Stimulated activated CD8-positive, alpha-beta memory T cell treated with anti-CD3 and anti-CD28 coated beads, Interleukin-15, amount 100 ng/mL, for 4 hours (primary cell): ENCODE data around the gene PIGZ.

Experiments
- DNase-seq, 2 donors: peaks; one replicate each; pipeline ENCODE4 v3.0.0-alpha.2; 2020; ENCODE audit warnings: low read depth in 2 of 2

The PIGZ gene

GRCh38 chr3:196983186-196983585 is 14.6 kb upstream of the PIGZ start:
- no peak for DNase-seq

- DNase-seq, result no peak
These were observed 13.0 kb upstream of the PIGZ start for GRCh38 chr3:196981657-196982056.

GRCh38 chr3:196979545-196979944 is 10.9 kb upstream of the PIGZ start:
- no peak for DNase-seq

GRCh38 chr3:196976941-196977340 is 8.3 kb upstream of the PIGZ start:
- DNase-seq, result no peak

- no peak for DNase-seq
These were observed 6.7 kb upstream of the PIGZ start for GRCh38 chr3:196975349-196975748.

GRCh38 chr3:196974661-196975060 is 6.0 kb upstream of the PIGZ start:
- no peak for DNase-seq

GRCh38 chr3:196971094-196971698 is 2.6 kb upstream of the PIGZ start:
- no peak for DNase-seq

- DNase-seq, result no peak
These were observed 2.0 kb upstream of the PIGZ start for GRCh38 chr3:196970547-196971093.

- peak; percentile 13 to 48 for DNase-seq
These were observed 1.3 kb upstream of the PIGZ start for GRCh38 chr3:196969660-196970546.

- DNase-seq, result peak in 1 of 2 donors; percentile 19
These were observed 564 bp upstream of the PIGZ start for GRCh38 chr3:196969134-196969659.

- no peak for DNase-seq
These were observed 1.0 kb downstream of the PIGZ start for GRCh38 chr3:196967412-196968232.

- no peak for DNase-seq
These were observed 1.9 kb downstream of the PIGZ start for GRCh38 chr3:196966526-196967401.

- DNase-seq, result no peak
These were observed 2.8 kb downstream of the PIGZ start for GRCh38 chr3:196965804-196966173.

GRCh38 chr3:196965112-196965803 is 3.4 kb downstream of the PIGZ start:
- DNase-seq, result no peak

GRCh38 chr3:196963631-196963953 is 5.0 kb downstream of the PIGZ start:
- no peak for DNase-seq

GRCh38 chr3:196962930-196963630 is 5.6 kb downstream of the PIGZ start:
- no peak for DNase-seq

GRCh38 chr3:196962108-196962929 is 6.3 kb downstream of the PIGZ start:
- no peak for DNase-seq

- DNase-seq, result no peak
These were observed 13.8 kb downstream of the PIGZ start for GRCh38 chr3:196954832-196955231.

GRCh38 chr3:196951371-196951770 is 17.3 kb downstream of the PIGZ start:
- DNase-seq, result no peak
